OCI-LY1 (cell line): ENCODE data around the gene SLC30A4.

Source experiments
- CTCF ChIP-seq: fragments of 200-600 bp; sonication (generic), shearing (Covaris generic); IDR thresholded peaks from 2 replicates; pipeline ENCODE4 v1.5.1; 2017; ENCODE audit warnings: mild to moderate bottlenecking, antibody characterized with exemption, low read length, moderate library complexity, mixed read lengths
- EZH2 ChIP-seq: fragments of 200-600 bp; sonication (generic), shearing (Covaris generic); IDR thresholded peaks from 2 replicates; pipeline ENCODE4 v1.8.0; 2017; ENCODE audit warnings: borderline replicate concordance, mixed run types, mild to moderate bottlenecking, antibody characterized with exemption, low read length, moderate library complexity, mixed read lengths

GRCh38 chr15:45521596-45522327 lies 793 bp downstream of the SLC30A4 start:
- no peak for TF ChIP-seq CTCF
- no peak for TF ChIP-seq EZH2
